Measurements from ENCODE around the gene HEATR5B.

GRCh38 chr2:37090019-37090477, 5.9 kb upstream of the HEATR5B start:
- TF ChIP-seq POLR2A (IDR thresholded peaks at IDR 0.05; ENCODE audit: low read depth, low read length), result peak; percentile 70
- peak; percentile 72 for TF ChIP-seq POLR2AphosphoS5 (IDR thresholded peaks at IDR 0.05; ENCODE audit: low read depth, low read length)
- no peak for TF ChIP-seq TAF1 (IDR thresholded peaks at IDR 0.05; ENCODE audit: borderline replicate concordance, low read depth, low read length)
